ENCODE results near the gene CCDC87.

CCDC87 gene

DNA sequence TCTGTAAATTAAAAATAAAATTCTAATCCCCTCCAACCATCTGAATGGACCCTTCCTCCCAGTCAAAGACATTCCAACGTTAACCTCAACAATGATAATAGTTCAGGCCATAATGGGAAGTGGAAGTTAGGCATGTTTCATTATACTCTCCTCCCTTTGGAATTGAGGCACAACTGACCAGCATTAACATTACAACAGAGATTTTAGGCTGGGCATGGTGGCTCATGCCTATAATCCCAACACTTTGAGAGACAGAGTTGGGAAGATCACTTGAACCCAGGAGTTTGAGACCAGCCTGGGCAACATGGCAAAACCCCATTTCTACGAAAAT is 22.0 kb downstream of the CCDC87 start:
- DNase-seq = no peak

DNA sequence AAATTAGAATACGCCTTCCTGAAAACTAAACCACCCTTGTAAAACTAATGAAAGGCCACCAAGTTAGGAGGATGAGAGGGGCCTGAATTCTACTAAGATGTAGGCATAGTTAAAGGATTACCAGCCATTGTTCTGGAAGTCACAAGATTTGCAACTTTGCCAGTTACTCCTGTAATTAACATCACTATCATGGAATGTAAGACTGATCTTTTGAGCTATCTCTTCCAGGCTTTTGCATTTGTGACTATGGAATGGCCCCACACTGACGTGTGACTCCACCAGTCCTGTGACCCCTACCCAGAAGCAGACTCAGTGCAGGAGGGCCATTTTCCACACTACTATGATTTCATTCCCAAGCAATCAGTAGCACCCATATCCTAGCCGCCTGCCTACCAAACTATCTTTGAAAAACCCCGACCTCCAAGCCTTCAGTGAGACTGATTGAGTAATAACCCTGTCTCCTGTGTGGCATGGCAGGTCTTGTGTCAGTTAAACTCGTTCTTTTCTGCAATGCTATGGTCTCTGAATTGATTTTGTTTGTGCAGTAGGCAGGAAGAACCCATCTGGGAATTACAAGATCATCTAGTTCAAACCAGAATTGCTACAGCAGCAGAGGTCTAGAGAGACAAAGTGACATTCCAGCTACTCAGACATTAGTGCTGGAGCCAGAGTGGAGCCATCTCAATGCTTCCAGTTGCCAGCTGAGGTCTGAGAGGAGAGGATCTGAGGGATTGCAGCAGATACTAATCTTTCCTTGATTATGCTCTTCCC is 22.6 kb downstream of the CCDC87 start:
- no peak for DNase-seq

DNA sequence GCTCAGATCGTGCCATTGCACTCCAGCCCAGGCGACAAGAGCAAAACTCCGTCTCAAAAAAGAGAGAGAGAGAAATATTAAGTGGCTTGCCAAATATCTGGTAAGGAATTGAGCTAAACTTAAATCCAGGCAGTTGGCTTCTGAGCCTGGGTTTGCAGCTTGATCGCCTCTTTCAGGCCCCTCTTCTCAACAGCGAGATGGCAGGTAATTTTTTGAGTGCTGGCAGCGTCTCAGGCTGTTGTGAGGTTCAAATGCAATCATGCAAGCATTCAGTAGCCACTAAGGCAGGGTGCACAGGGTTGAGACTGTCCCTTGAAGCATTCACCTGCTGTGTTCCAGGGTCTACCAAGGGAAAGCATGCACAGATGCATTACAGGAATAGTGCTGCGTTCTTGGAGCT is 23.8 kb downstream of the CCDC87 start:
- DNase-seq = no peak

DNA sequence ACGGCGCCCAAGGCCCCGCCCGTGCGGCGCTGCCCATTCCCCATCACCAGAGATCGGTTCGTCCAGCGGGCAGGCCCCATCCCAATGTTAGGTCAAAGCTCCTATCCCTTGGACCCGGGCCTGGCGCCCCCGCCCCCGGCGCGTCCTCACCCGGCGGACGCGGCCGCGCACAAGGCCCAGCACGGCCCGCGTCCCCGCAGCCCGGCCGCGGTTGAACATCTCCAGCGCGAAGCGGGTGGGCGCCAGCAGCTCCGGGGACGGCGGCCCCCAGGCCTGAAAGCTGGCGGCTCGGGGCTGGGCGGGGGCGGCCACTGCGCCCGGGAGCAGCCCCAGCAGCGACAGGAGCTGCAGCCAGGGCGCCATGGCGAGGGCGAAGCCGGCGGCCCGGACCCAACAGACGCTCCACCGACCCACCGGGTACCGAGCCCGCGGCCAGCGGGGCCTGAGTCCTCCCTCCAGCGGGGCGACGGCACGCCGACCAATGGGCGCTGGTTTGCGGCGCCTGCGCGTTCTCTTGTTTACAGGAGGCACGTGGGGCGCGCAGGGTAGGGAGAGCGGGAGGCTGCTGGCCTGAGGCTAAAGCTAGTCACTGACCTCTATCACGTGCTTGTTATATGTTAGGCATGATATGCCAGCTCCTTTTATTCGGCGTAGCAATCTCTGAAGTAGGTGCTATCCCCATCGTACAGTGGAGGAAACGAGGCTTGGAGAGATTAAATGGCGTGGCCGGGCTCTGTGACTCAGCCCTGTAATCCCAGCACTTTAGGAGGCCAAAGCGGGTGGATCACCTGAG is 24.5 kb downstream of the CCDC87 start, which contains the start of gene CTSF:
TSS of gene CTSF (minus strand) at position 483 of the 793 bp plus-strand sequence. CDS start at position 363, 120 bp downstream.
- peak; percentile 65 for DNase-seq

DNA sequence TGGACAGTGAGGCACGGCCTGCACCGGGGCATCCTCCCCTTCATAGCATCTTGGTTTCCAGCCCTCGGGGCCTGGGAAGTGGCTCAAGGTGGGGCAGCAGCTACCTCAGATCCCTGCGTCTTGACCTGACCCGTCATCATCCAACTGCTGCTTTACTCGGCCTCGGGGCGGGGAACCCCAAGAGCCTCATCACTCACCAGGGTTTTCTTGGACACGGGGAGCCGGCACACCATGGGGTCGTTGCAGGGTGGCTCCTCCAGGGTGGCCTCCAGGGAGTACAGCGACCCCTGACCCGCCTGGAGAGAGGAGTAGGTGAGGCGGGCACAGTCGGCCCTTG is 25.1 kb downstream of the CCDC87 start:
- no peak for DNase-seq

DNA sequence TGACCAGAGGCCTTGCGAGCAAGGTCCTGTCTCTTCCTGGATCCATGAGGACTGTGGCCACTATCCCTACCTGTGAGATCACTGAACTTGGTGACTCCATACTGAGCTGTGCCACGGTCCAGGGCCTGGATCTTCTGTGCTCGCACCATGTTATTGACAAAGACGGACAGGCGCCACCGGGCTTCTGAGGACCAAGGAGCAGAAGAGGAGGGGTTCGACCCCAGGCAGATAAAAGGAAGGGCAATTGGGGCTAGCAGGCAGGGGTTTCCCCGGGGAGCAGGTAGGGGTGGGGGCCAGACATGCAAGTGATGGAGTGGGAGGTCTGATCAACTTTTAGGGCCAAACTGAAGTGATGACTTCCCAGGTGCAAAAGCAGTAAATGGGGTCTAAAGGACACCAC is 26.6 kb downstream of the CCDC87 start:
- no peak for DNase-seq

DNA sequence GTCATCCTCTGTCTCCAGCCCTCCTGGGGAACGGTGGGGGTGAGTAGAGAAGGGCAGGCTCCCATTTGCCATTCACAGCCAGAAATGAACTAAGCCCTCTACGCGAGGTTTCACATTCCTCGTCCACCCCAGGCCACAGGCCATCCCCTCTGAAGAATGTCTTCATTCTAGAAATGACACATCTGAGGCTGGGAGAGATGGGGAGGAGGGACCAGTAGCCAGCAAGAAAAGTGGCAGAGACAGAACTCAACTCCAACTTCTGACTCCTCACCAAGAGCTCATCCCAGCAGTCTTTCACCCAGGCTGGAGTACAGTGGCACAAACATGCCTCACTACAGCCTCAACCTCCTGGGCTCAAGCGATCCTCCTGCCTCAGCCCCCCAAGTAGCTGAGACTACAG is 27.9 kb downstream of the CCDC87 start:
- DNase-seq = no peak

DNA sequence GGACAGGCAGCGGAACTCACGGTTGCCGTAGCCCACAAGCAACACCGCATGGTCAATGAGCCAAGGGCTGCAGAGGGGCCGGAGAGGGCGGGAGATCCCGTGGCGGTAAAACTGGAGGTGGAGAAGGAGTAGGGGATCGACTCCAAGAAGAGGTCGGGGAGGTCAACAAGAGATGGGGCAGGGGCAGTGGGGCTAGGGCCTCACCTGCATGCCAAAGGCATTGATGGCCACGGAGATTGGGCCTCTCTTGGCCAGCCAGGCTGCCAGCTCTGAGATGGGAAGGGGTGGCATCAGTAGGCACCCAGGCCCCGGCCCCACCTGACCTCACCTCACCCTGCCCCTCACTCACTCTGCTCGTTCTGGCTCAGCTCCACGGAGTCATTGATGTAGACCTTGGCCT is 28.3 kb downstream of the CCDC87 start:
- no peak for DNase-seq

DNA sequence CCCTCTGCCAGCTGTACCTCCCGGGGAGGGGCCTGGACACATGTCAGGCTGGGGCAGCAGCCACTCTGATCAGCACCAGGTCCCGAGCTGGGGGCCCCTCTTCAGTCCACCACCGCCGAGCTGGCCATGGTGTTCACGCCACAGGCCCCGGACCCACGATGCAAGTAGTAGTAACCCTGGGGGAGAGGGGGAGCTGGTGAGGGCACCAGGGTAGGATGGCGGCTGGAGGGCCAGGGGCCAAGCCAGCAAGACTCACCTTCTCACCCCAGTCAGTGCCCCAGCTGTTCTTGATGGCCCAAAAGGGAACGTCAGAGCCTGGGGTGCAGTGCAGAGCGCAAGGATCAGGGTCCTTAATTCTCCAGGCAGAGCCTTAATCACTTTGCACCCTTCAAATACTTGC is 29.0 kb downstream of the CCDC87 start:
- no peak for DNase-seq

DNA sequence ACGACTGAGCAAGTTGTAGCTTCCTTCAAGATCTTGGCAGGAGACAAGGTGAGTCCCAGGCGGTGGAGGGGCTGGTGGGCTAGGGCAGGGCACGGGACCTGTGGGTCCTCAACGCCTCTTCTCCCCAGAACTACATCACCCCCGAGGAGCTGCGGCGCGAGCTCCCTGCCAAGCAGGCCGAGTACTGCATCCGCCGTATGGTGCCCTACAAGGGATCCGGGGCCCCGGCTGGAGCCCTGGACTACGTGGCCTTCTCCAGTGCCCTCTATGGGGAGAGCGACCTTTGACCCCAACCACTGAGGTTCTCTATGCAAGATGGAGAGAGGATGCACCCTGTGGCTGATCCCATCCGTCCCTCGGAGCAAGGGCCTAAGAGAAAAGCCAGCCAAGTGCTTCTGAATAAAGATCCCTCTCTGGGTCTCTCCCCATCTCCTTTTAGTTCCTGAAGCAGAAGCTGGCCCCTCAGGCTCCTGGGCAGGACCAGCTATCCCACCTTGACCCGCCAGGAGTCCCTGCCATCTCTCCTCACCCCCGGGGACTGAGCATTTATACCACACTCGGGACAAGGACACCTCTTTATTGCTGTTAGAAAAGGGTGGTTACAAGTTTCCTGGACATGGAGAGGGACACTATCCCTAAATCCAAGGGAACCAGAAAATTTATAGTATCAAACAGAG is 29.8 kb downstream of the CCDC87 start:
- no peak for DNase-seq

DNA sequence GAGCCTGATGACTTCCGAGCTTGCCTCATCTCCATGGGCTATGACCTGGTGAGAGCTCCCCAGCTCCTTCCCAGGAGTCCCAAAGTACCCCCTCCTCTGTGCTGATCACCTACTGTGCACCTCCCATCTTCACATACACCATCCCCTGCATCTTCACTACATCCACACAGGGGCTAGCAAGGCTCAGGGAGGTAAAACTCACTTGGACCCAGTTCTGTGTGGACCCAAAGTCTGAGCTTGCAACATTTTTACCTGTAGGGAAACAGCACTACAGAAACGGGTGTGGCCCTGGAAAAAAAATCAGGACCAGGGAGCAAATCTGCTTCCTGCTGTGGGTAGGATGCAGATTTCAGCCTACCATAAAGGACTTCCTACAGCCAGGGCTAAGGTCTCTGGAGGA is 30.6 kb downstream of the CCDC87 start:
- DNase-seq = no peak

DNA sequence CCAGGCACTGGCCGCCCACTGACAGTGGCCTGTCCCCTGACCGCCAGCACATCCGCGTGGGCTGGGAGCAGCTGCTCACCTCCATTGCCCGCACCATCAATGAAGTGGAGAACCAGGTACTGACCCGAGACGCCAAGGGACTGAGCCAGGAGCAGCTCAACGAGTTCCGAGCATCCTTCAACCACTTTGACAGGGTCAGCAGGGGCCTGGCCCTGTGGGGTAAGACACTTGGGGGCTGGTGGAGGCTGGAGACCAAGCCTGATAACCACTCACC is 31.0 kb downstream of the CCDC87 start:
- DNase-seq = no peak

DNA sequence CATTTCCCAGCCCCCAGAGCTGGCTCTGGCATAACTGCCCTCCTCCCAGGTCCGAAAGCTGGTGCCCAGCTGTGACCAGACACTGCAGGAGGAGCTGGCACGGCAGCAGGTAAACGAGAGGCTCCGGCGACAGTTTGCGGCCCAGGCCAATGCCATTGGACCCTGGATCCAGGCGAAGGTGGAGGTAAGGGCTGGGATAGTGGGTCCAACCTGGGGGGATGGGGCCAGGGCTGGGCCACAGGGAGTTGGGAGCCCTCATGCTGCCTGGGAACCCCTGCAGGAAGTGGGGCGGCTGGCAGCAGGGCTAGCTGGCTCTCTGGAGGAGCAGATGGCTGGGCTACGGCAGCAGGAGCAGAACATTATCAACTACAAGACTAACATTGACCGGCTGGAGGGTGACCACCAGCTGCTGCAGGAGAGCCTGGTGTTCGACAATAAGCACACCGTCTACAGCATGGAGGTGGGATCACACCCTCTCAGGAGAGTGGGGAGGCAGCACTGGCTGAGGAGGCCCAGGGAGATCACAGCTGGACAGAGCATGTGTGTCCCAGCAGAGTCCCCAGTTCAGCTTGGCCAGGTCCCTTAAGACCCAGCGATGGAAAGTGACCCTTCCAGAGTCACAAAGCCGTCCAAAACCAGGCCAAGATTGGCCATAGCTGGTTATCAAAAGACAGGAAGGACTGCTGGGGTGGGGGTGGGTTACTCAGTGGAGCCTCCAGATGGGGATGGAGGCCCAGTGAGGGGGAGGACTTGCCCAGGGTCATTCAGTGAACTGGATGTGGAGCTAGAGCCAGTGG is 31.5 kb downstream of the CCDC87 start:
- no peak for DNase-seq

DNA sequence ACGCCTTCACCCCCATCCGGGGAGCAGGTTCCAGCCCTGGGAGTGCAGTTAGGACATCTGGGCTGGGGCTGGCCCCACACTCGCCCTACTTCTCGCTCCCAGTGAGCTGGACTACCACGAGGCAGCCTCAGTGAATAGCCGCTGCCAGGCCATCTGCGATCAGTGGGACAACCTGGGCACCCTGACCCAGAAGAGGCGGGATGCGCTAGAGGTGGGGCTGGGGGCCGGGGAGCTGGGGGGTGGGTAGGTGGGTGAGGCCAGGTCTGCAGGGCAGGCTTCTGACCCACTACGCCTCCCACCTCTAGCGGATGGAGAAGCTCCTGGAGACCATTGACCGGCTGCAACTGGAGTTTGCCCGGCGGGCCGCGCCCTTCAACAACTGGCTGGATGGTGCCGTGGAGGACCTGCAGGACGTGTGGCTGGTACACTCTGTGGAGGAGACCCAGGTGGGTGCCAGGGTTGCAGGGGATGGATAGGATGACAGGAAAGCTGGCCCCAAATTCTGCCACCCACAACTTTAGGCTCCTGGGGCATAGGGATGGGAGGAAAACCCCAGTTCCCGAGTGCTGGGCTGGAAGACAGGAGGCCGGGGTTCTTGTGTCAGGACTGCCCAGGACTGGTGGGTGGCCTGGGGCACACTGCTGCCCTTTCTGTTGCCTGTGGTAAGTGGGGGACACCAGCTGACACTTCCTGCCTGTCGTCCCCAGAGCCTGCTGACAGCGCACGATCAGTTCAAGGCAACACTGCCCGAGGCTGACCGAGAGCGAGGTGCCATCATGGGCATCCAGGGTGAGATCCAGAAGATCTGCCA is 32.8 kb downstream of the CCDC87 start:
- DNase-seq = no peak

DNA sequence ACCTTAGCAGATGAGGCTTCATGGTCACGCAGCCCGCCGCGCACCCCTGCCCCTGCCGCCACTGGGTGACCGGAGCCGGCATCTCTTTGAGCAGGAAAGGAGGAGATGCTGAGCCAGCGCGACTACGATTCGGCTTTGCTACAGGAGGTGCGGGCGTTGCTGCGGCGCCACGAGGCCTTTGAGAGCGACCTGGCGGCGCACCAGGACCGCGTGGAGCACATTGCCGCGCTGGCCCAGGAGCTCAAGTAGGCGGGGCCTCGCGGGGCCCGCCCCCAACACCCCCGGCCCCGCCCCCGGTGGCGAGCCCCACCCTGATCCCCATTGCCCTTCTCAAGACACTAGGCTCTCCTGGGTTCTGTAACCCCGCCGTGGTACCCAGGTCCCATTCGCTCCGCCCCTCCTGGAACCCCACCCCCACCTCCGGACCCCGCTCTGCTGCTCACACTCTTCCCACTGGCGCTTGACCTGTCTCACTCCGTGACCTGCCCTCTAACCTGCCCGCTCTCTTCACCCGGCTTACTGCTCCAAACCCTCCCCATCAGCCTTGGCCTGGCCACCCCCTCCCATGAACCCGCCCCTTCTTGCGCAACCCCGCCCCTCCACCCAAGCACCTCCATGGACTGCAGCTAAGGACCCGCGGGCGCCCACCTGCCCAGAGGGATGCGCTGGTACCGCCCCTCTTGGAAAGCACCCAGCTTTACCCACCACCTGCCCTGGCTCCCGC is 33.6 kb downstream of the CCDC87 start:
- DNase-seq = no peak

DNA sequence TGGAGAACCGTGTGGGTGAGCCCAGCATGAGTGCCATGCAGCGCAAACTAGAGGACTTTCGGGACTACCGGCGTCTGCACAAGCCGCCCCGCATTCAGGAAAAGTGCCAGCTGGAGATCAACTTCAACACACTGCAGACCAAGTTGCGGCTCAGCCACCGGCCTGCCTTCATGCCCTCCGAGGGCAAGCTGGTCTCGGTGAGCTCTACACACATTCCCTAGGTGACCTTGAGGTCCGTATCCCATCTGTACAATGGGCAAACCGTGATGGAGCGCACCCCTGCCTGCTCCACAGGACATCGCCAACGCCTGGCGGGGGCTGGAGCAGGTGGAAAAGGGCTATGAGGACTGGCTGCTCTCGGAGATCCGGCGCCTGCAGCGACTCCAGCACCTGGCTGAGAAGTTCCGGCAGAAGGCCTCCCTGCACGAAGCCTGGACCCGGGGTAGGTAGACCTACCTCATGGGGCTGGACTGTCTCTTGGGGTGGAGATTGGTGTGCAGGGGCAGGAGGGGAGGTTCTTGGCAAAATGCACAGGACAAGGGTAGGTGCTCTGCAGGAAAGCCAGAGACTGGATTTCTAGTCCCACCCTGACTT is 35.0 kb downstream of the CCDC87 start:
- DNase-seq = no peak

DNA sequence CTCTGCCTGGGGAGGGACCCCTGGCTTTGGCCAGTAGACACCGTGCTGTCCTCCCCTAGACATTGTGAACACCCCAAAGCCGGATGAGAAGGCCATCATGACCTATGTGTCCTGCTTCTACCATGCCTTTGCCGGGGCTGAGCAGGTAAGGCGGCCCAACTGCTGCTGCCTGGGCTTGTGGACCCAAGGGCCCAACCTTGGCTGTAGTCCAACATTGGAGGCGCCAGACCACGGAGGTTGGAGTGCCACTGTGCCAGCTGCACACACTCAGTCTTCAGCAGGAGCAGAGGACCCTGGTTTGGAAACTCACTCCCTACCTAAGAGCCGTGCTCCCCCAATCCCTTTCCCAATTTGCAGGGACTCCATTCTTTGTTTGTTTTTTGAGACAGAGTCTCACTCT is 36.8 kb downstream of the CCDC87 start:
- DNase-seq = no peak

DNA sequence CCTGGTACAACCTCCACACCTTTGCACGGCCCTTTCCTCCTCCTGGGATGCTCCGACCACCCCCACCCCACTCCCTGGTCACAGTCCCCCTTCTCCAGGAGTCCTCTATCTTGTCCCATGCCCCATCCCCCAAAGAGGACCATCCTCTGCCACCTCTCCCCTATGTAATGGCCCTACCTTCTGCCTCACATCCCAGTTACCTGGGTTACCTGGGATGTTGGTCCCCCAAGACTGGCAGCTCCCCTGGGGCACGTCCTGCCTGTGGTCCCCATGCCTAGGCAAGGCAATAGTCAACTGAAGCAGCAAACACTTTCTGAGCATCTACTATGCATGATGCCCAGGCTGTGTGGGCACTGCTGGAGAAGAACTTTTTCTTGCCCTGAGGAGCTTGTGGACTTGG is 37.4 kb downstream of the CCDC87 start:
- no peak for DNase-seq

DNA sequence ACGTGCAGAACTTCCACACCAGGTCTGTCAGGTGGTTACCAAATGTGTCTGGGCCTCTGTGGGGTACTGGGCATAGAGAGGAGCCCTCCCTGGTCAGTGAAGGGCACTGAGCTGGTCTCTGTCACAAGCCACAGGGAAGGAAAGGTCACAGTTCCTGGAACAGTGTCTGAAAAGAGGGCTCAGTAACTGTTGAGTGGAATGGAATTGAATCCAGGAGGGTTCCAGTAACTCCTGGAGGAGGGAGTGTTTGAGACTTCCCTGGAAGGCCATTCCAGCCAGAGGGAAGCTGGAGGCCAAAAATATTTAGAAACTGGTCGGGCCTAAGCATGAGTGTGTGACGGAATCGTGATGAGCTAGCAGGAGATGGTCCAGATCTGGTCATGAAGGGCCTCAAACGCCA is 38.3 kb downstream of the CCDC87 start:
- no peak for DNase-seq

DNA sequence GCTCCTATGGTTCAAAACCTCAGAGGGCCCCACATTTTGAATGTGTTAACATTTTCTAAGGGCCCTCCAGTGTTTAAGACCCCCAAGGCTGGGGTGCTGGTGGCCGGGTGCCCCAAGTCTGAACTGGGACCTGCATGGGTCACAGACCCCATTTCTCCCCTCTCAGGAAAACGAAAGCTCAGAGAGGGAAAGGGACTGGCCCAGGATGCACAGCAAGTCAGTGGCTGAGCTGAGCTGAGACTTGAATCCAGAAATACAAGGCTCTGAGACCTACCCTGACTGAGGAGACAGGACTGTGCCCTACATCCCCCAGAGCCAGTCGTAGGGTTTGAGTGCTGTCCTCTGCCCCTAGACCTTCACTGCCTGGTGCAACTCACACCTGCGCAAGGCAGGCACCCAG is 42.0 kb downstream of the CCDC87 start:
- DNase-seq = no peak

DNA sequence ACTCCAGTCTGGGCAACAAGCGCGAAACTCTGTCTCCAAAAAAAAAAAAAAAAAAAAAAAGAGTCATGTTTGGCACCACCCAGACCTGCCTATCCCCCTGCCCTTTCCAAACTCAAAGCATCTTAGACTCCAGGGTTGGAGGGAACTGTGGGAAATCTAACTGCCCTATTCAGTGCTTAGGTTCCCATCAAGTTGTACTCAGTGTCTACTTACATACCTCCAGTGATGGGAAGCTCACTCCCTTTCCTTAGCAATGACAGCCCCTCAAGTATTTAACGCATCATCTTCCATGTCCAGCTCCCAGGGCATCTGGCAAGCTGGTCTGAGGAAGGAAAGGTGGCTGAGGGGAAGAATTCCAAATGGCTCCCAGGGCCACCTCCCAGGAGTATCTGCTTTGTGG is 43.2 kb downstream of the CCDC87 start:
- DNase-seq = no peak
